Measurements from ENCODE around the gene KAZN. TPM values are rescaled to one million over a fixed set of nuclear protein-coding genes. Genes with fewer than 3 reads are reported as not detected.

Gene KAZN
- total RNA-seq, 1 experiment from 2014 or later, result 2.4 TPM

- no TSS peak for BruUV-seq (replicated peaks)
- ChIA-PET CTCF (no interaction called here), POLR2A (no interaction called here)
- Histone ChIP-seq H3K4me1 (no peaks in the 10 kb centered on the region), H3K27me3 (replicated peaks; ENCODE audit: control insufficient read depth, insufficient read depth, low read length) (no peaks in the 10 kb centered on the region), H3K4me3 (ENCODE audit: low read depth, low read length) (no peak overlapping the region), H3K36me3 (ENCODE audit: control insufficient read depth, insufficient read depth, low read length) (no peaks in the 10 kb centered on the region), H3K9me3 (no peaks in the 10 kb centered on the region)
- TF ChIP-seq CTCF (IDR thresholded peaks at IDR 0.05; ENCODE audit: insufficient read depth in 1 of 2, low read depth in 1 of 2, low read length in 1 of 2, severe bottlenecking in 1 of 2, unreplicated experiment in 1 of 2), result no peak
- no peaks in the 10 kb centered on the region for H3K4me1 Mint-ChIP-seq (ENCODE audit: low read depth, unreplicated experiment)
- H3K4me3 Mint-ChIP-seq (ENCODE audit: unreplicated experiment), result no peak overlapping the region
- intact Hi-C loops (cut with micrococcal nuclease; ENCODE audit: unreplicated experiment), result no loop called here
- no peaks in the 10 kb centered on the region for H3K9me3 Mint-ChIP-seq (ENCODE audit: unreplicated experiment)
- no peak for DNase-seq
- H3K27ac Mint-ChIP-seq (ENCODE audit: unreplicated experiment), result no peak overlapping the region
- no peaks in the 10 kb centered on the region for H3K36me3 Mint-ChIP-seq (ENCODE audit: insufficient read depth, unreplicated experiment)
- no peaks in the 10 kb centered on the region for H3K27me3 Mint-ChIP-seq (ENCODE audit: insufficient read depth, unreplicated experiment)
These were observed 475.4 kb downstream of the KAZN start for GRCh38 chr1:15073799-15074308.

GRCh38 chr1:15075175-15075574 is 476.7 kb downstream of the KAZN start:
- no TSS peak for BruUV-seq (replicated peaks)
- Histone ChIP-seq H3K4me1 (no peaks in the 10 kb centered on the region), H3K27me3 (replicated peaks; ENCODE audit: control insufficient read depth, insufficient read depth, low read length) (no peaks in the 10 kb centered on the region), H3K4me3 (ENCODE audit: low read depth, low read length) (no peak overlapping the region), H3K9me3 (no peaks in the 10 kb centered on the region), H3K36me3 (ENCODE audit: control insufficient read depth, insufficient read depth, low read length) (no peaks in the 10 kb centered on the region)
- Mint-ChIP-seq H3K27me3 (ENCODE audit: insufficient read depth, unreplicated experiment) (no peaks in the 10 kb centered on the region), H3K27ac (ENCODE audit: unreplicated experiment) (no peak overlapping the region), H3K9me3 (ENCODE audit: unreplicated experiment) (no peaks in the 10 kb centered on the region), H3K4me3 (ENCODE audit: unreplicated experiment) (no peak overlapping the region), H3K4me1 (ENCODE audit: low read depth, unreplicated experiment) (no peaks in the 10 kb centered on the region), H3K36me3 (ENCODE audit: insufficient read depth, unreplicated experiment) (no peaks in the 10 kb centered on the region)
- POLR2A ChIA-PET, result no interaction called here
- TF ChIP-seq CTCF (IDR thresholded peaks at IDR 0.05; ENCODE audit: insufficient read depth in 1 of 2, low read depth in 1 of 2, low read length in 1 of 2, severe bottlenecking in 1 of 2, unreplicated experiment in 1 of 2), result no peak
- intact Hi-C loops (cut with micrococcal nuclease; ENCODE audit: unreplicated experiment), result no loop called here
- CTCF ChIA-PET, result no interaction called here
- DNase-seq, result no peak

GRCh38 chr1:15075817-15076216 is 477.3 kb downstream of the KAZN start:
- Histone ChIP-seq H3K27me3 (replicated peaks; ENCODE audit: control insufficient read depth, insufficient read depth, low read length) (no peaks in the 10 kb centered on the region), H3K4me3 (ENCODE audit: low read depth, low read length) (no peak overlapping the region), H3K9me3 (no peaks in the 10 kb centered on the region), H3K4me1 (no peaks in the 10 kb centered on the region), H3K36me3 (ENCODE audit: control insufficient read depth, insufficient read depth, low read length) (no peaks in the 10 kb centered on the region)
- Mint-ChIP-seq H3K27ac (ENCODE audit: unreplicated experiment) (no peak overlapping the region), H3K4me1 (ENCODE audit: low read depth, unreplicated experiment) (no peaks in the 10 kb centered on the region), H3K4me3 (ENCODE audit: unreplicated experiment) (no peak overlapping the region), H3K9me3 (ENCODE audit: unreplicated experiment) (no peaks in the 10 kb centered on the region), H3K36me3 (ENCODE audit: insufficient read depth, unreplicated experiment) (no peaks in the 10 kb centered on the region), H3K27me3 (ENCODE audit: insufficient read depth, unreplicated experiment) (no peaks in the 10 kb centered on the region)
- ChIA-PET POLR2A (no interaction called here), CTCF (no interaction called here)
- no peak for TF ChIP-seq CTCF (IDR thresholded peaks at IDR 0.05; ENCODE audit: insufficient read depth in 1 of 2, low read depth in 1 of 2, low read length in 1 of 2, severe bottlenecking in 1 of 2, unreplicated experiment in 1 of 2)
- BruUV-seq (replicated peaks), result no TSS peak
- intact Hi-C loops (cut with micrococcal nuclease; ENCODE audit: unreplicated experiment), result no loop called here
- DNase-seq, result no peak

All from Caco-2 (cell line).